ENCODE measurements around the gene JAKMIP1. TPM values are rescaled to one million over a fixed set of nuclear protein-coding genes. Genes with fewer than 3 reads are reported as not detected.

JAKMIP1 gene
- total RNA-seq, 1 donor from 2014 or later, result 0.29 TPM

GRCh38 chr4:6065166-6065565 is 135.2 kb downstream of the JAKMIP1 start:
- no peak for DNase-seq (ENCODE audit: low spot score)

GRCh38 chr4:6064383-6064782 is 136.0 kb downstream of the JAKMIP1 start:
- no peak for DNase-seq (ENCODE audit: low spot score)

- no peak for DNase-seq (ENCODE audit: low spot score)
Observed at GRCh38 chr4:6063684-6064083, 136.7 kb downstream of the JAKMIP1 start.

- no peak for DNase-seq (ENCODE audit: low spot score)
Observed at GRCh38 chr4:6062133-6062532, 138.2 kb downstream of the JAKMIP1 start.

- no peak for DNase-seq (ENCODE audit: low spot score)
Observed at GRCh38 chr4:6059375-6059805, 141.0 kb downstream of the JAKMIP1 start.

- no peak for DNase-seq (ENCODE audit: low spot score)
Observed at GRCh38 chr4:6058531-6059374, 141.6 kb downstream of the JAKMIP1 start.

GRCh38 chr4:6056976-6057766 is 143.2 kb downstream of the JAKMIP1 start:
- no peak for DNase-seq (ENCODE audit: low spot score)

GRCh38 chr4:6055436-6055835 is 144.9 kb downstream of the JAKMIP1 start:
- DNase-seq (ENCODE audit: low spot score), result no peak

GRCh38 chr4:6055030-6055429 is 145.3 kb downstream of the JAKMIP1 start:
- no peak for DNase-seq (ENCODE audit: low spot score)

GRCh38 chr4:6054162-6054922 is 146.0 kb downstream of the JAKMIP1 start:
- no peak for DNase-seq (ENCODE audit: low spot score)

- no peak for DNase-seq (ENCODE audit: low spot score)
Observed at GRCh38 chr4:6052679-6053078, 147.7 kb downstream of the JAKMIP1 start.

- no peak for DNase-seq (ENCODE audit: low spot score)
Observed at GRCh38 chr4:6050551-6050950, 149.8 kb downstream of the JAKMIP1 start.

GRCh38 chr4:6049985-6050384 is 150.4 kb downstream of the JAKMIP1 start:
- no peak for DNase-seq (ENCODE audit: low spot score)

- no peak for DNase-seq (ENCODE audit: low spot score)
Observed at GRCh38 chr4:6049278-6049677, 151.1 kb downstream of the JAKMIP1 start.

GRCh38 chr4:6048537-6048936 is 151.8 kb downstream of the JAKMIP1 start:
- DNase-seq (ENCODE audit: low spot score), result no peak

GRCh38 chr4:6047130-6047673 is 153.1 kb downstream of the JAKMIP1 start:
- no peak for DNase-seq (ENCODE audit: low spot score)

GRCh38 chr4:6046526-6047129 is 153.7 kb downstream of the JAKMIP1 start:
- no peak for DNase-seq (ENCODE audit: low spot score)

- DNase-seq (ENCODE audit: low spot score), result no peak
Observed at GRCh38 chr4:6044805-6045204, 155.5 kb downstream of the JAKMIP1 start.

- DNase-seq (ENCODE audit: low spot score), result no peak
Observed at GRCh38 chr4:6044276-6044675, 156.1 kb downstream of the JAKMIP1 start.

- DNase-seq (ENCODE audit: low spot score), result no peak
Observed at GRCh38 chr4:6043843-6044242, 156.5 kb downstream of the JAKMIP1 start.

GRCh38 chr4:6043188-6043587 is 157.2 kb downstream of the JAKMIP1 start:
- DNase-seq (ENCODE audit: low spot score), result no peak

Data from ureter (tissue), 1 donor.